NOMO-1 treated with dmso at 0.1 percent for 144 hours (cell line): ENCODE measurements around the gene GALNTL6.
"Not testable (repeated sequence)": the region's sequence is repeated elsewhere in the genome, so short reads cannot be mapped to it uniquely, and the experiment has no call there.

Experiments
- DNase-seq: peaks from one replicate; lab custom pipeline; 2025; ENCODE audit not compliant: unreplicated experiment; lab: John Stamatoyannopoulos, UW

Gene GALNTL6

DNA sequence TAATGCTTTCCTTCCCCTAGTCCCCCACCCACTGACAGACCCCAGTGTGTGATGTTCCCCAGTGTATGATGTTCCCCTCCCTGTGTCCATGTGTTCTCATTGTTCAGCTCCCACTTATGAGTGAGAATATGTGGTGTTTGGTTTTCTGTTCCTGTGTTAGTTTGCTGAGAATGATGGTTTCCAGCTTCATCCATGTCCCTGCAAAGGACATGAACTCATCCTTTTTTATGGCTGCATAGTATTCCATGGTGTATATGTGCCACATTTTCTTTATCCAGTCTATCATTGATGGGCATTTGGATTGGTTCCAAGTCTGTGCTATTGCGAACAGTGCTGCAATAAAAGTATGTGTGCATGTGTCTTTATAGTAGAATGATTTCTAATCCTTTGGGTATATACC lies 1228.9 kb downstream of the GALNTL6 start:
- DNase-seq, result not testable (repeated sequence)

DNA sequence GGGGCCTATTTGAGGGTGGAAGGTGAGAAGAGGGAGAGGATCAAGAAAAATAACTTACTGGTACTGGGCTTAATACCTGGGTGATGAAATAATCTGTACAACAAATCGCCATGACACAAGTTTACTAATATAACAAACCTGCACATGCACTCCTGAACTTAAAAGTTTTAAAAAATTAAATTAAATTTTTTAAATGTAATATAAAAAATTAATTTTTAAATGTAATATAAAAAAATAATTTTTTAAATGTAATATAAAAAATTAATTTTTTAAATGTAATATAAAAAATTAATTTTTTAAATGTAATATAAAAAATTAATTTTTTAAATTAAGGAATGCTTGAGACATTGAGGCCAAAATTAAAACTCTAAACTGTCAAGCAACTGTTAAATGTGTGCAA lies 1231.1 kb downstream of the GALNTL6 start:
- DNase-seq, result no peak

DNA sequence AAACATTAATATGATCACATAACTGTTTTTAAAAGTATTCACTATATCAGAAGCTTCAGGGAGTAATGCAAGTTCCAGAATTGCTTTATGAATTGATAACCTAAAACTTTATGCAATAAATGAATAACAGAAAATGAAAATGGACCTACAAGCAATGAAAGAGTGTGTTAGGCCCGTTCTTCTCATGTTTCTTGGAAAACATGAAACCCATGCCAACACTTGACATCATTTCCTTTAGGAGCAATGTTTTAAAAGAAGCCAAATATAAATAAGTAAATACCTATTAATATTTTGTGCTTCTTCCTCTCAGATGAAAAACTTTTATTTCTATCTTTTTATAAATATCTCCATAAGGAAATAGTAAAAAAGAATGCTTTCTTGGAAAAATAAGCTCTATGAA lies 1232.4 kb downstream of the GALNTL6 start:
- no peak for DNase-seq

DNA sequence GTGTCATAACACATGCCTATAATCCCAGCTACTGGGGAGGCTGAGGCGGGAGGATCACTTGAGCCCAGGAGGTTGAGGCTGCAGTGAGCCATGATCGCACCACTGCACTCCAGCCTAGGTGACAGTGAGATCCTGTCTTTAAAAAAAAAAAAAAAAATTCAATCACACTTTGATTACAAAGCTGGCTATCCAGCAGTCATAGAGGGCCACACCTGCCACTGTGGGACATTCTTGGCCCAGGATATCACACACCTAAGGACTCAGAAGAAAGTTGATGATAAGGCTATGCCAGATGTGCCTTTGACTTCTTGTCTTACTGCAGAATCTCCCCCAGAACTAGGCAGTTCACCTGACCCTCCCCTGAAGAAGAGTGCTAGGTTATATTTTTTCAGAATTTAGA lies 1232.9 kb downstream of the GALNTL6 start:
- no peak for DNase-seq

DNA sequence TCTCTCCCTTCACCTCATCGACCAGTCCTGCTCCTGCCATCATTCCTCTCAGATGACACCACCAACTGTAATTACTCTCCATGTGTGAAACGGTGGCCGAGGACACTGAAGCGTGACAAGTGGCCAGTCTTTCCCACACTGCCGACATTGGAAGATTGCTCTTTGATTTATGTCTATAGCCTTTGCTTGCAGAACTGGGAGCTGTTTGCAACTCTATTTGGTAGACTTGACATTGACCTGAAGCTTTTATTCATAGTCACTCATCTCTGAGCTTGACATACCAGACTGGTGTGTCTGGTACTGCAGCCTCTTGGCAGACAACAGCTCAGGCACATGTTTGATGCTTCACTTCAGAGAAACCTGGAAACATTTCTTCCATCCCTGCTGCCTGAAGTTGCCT lies 1233.6 kb downstream of the GALNTL6 start:
- DNase-seq, result no peak

DNA sequence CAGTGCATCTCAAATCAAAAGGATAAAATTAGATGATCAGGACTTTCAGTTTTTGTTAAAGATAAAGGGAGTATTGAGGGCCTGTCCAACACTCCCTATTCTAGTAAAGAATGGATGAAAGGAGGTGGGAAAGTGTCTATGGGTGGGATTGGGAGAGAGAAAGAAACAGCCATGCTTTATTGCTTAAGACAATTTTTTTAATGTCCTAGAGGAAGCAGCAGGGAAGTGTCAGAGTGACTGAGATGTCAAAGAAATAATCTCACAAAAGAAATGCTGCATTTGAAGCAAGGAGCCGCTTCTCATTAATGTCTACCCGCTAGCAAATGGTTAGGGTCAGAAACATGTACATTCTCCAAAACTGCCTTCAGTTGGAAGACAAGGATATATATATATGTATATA lies 1238.0 kb downstream of the GALNTL6 start:
- no peak for DNase-seq

DNA sequence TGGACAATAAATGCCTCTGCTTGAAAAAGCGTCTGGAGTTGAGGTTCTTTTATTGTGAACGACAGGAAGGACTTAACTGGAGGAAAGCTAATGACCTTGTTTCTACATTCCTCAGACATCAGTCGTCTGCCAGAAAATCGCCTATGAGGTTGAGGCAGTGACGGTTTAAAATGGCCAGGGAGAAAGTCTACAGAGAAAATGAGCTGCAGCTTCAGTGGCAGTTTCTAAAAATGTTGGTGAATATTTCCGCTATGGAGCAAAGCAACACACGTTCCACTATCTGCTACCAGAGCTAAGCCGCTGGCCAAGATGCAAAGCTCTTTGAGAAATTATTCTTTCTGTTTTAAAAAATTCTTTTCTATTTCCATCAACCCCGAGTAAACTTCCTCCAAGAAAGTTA lies 1238.5 kb downstream of the GALNTL6 start:
- DNase-seq, result no peak

DNA sequence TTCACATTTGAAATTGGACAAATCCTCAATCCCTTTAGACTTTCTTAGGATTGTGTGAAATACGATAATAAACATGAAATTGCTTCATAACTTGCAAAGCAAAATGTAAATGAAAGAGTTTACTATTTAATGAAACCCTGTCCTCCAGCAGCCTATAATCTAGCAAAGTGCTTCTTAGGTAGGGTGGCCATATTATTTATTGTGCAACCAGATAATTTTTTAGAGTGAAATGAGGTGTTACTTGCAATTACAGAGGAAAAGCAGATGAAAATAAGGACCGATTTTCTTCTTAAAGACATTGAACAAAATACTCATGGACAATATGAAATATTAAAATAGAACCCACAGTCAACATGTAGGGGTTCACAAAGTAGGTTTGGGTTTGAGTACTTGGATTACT lies 1239.2 kb downstream of the GALNTL6 start:
- DNase-seq, result no peak

DNA sequence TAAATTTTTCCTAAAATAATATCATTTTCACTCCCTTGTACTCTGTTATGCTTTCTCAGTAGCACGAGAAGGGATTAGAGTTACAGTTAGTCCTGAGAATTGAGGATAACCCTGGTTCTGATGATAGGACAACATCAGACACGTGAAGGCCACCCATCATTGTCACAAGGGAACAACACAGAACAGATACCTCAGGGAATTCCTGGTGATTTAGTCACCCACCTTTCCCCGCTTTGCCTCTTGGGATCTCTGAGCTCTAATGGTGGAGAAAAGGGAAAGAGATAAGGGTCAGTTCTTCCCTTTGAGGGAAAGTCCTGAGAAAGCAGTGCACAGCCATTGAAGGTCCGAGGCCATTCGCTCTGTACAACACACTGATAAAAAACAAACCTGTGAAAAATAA lies 1243.1 kb downstream of the GALNTL6 start:
- DNase-seq, result no peak

DNA sequence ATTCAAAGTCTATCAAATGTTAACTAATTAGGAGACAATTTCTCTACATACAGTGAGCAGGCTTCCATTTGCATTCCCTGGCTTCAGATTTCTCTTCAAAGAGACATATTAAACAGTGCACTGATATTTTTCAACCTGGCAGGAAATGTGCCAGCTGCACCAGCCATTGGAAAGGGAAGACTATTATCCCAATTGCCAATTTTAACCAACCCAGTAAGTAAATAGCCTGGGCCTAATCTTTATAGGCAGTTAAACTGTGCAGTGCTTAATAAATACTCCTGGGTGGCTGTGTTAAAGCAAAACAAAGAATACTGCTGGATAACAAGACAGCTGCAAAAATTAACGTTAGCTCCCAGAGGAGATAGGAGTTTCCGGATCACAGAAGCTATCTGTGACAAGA lies 1243.5 kb downstream of the GALNTL6 start:
- DNase-seq, result no peak

DNA sequence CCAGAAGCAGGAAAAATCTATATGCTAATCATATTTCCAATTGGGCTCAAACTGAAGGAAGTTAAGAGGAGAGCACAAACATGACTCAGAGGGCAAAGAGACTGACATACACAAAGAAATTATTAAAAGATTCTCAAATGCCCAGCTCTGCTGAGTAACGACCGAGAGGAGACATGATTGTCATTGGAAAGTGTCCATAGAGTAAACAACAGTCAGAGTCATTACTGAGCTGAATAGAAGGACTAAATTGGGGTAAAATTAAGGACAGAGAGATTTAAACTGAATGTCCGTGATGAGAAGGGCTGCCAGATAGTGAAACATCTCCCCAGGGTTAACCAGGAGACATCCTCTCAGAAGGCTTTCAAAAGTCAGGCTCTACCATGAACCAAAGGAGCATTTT lies 1244.2 kb downstream of the GALNTL6 start:
- no peak for DNase-seq

DNA sequence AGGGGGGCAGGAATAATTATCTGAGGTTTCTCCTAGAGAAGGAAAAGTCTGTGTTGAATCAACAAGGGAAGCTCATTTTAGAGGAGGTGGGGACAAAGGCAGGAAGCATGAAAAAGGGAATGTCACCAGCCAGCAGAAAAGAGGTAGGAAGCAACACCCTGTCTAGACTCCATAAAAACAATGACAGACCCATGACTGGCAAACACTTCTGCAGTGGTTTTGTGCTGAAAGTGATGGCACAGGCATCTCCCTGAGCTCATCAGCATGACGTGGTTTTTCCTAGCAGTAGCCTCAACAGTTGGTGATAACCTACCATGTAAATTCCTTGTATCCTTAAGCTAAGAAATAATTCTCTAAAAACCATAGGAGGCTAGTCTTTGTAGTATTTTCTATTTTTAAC lies 1244.7 kb downstream of the GALNTL6 start:
- DNase-seq, result no peak

DNA sequence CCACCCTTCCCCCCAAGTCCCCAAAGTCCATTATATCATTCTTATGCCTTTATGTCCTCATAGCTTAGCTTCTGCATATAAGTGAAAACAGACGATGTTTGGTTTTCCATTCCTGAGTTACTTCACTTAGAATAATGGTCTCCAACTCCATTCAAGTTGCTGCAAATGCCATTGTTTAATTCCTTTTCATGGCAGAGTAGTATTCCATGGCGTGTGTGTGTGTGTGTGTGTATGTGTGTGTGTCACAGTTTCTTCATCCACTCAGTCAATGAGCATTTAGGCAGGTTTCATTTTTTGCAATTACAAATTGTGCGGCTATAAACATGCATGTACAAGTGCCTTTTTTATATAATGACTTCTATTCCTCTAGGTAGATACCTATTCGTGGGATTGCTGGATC lies 1248.0 kb downstream of the GALNTL6 start:
- DNase-seq, result no peak

DNA sequence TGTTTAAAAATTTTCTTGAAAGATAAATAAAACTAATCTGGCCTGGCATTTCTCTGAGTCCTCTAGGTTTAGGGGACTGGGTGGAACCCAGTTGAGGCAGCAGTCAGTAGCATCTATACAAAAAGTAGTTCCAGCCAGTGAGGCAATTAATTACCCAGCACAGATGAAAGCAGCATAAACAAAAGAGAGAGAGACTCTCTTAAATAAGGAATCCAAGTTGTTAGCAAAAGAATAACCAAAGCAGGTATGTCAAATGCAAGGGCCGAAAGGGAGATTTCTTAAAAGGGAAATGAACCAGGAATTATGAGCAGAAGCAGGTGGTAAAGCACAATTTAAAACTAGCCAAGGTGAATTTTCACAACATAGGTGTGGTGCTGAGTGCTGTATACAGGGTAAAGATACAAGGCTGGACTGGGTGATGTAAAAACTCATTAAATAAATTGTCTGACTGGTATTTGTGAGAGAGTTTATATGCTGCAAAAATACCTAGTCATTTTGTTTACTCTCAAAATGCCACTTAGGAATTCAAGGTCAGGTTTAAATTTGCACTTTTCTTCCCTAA lies 1260.8 kb downstream of the GALNTL6 start:
- no peak for DNase-seq

DNA sequence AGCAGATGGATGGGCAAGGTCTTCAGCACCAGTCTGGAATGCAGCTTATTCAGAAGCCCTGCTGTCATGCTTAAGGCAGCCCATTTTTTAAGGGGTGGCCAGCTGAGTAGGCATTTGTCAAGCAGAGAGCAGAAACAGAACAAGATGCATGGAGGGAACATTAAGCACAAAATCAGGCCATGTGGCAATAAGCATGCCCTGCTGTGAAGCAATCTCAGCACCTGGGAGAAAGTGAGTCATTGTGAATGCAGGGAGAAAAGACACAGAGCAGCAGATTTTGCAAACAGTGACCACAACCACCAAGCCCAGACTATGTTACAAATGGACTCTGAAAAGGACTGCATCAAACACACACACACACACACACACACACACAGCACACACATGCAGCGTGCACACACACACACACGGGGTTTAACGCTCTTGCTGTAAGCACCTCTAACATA lies 1261.3 kb downstream of the GALNTL6 start:
- DNase-seq, result peak; percentile 78

DNA sequence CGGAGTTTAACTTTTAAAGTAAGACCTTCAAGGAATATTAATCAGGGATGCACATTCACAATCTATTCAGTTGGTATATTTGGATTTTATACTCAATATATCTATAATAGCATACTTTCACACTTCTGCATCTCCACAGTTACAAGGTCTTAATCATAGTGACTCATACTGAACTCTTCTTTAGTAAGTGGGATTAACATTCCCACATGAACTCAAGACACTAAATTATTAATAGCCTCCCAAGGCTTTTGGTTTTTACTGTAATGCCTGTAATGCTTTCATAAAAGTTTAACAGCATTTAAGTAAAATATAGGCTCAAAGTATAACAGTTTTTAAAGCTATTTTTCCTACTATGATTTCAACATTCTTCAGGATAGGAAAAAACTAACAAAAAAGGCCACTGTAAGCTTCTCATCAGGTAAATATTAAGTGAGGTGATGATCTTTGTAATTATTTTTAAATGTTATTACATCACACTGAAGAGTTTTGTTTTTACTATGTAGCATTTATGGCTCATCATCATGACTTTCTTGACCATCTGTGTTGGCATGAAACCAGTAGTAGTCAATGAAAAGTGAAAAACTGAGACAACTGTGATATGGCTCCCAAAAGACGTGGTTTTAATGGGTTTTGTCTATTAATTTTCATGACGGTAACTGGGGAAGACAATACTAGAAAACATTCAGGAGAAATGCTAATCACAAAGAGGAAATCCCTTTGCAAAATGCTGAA lies 1263.9 kb downstream of the GALNTL6 start:
- no peak for DNase-seq

DNA sequence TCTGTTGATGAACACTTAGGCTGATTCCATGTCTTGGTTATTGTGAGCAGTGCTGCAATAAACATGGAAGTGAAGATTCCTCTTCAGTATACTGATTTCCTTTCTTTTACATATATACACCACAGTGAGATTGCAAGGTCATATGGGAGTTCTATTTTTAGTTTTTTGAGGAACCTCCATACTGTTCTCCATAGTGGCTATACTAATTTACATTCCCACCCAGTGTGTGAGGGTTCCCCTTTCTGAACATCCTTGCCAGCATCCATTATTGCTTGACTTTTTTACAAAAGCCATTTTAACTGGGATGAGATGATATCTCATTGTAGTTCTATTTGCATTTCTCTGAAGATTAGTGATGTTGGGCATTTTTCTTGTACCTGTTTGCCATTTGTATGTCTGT lies 1274.9 kb downstream of the GALNTL6 start:
- no peak for DNase-seq
